Muscle of back (tissue), 13 donors: Measurements from ENCODE around the gene UTP18. TPM values are rescaled to one million over a fixed set of nuclear protein-coding genes. Genes with fewer than 3 reads are reported as not detected.
A peak's percentile ranks its signal among the peaks of the same experiment; 100 is the strongest.
"Not testable (repeated sequence)": the region's sequence is repeated elsewhere in the genome, so short reads cannot be mapped to it uniquely, and the experiment has no call there.

Source experiments
- DNase-seq, 3 donors: peaks; one replicate each; pipeline versions ENCODE4 v3.0.0 to v3.0.0-alpha.2; 2013
- long read RNA-seq, 9 donors: transcript quantifications; one replicate each; lab custom pipeline, GENCODE V29; 2026
- polyA plus RNA-seq, 10 donors: library from polyadenylated mRNA; unstranded; fragments of 120-200 nt; gene quantifications; one replicate each; pipeline ENCODE4 v1.2.1, GENCODE V29; 2013; ENCODE audit not compliant: insufficient read length in 10 of 10

UTP18 gene
- 10 to 100 TPM; 25.5 to 36.5 (median 32.9) TPM for polyA plus RNA-seq
- long read RNA-seq, donor 1, transcript UTP18-201 (14 exons, 1,894 nt): major isoform, 14 of 14 reads
- long read RNA-seq, donor 1, partial matches to known transcripts: 0 of 14 reads
- long read RNA-seq, donor 1, other reads (novel, unspliced or antisense): 0 of 14 reads
- long read RNA-seq, donor 2, transcript UTP18-201 (14 exons, 1,894 nt): major isoform, 5 of 6 reads
- long read RNA-seq, donor 2, partial matches to known transcripts: 0 of 6 reads
- long read RNA-seq, donor 2, other reads (novel, unspliced or antisense): 0 of 6 reads
- long read RNA-seq, donor 3: 0 reads
- long read RNA-seq, donor 4, transcript UTP18-201 (14 exons, 1,894 nt): major isoform, 5 of 5 reads
- long read RNA-seq, donor 4, partial matches to known transcripts: 0 of 5 reads
- long read RNA-seq, donor 4, other reads (novel, unspliced or antisense): 0 of 5 reads
- long read RNA-seq, donor 5, transcript UTP18-201 (14 exons, 1,894 nt): major isoform, 10 of 17 reads
- long read RNA-seq, donor 5, partial matches to known transcripts: 7 of 17 reads
- long read RNA-seq, donor 5, other reads (novel, unspliced or antisense): 0 of 17 reads
- long read RNA-seq, donor 6, transcript UTP18-201 (14 exons, 1,894 nt): major isoform, 6 of 11 reads
- long read RNA-seq, donor 6, partial matches to known transcripts: 5 of 11 reads
- long read RNA-seq, donor 6, other reads (novel, unspliced or antisense): 0 of 11 reads
- long read RNA-seq, donor 7, transcript UTP18-201 (14 exons, 1,894 nt): major isoform, 7 of 7 reads
- long read RNA-seq, donor 7, partial matches to known transcripts: 0 of 7 reads
- long read RNA-seq, donor 7, other reads (novel, unspliced or antisense): 0 of 7 reads
- long read RNA-seq, donor 8, partial matches to known transcripts: 0 of 4 reads
- long read RNA-seq, donor 8, other reads (novel, unspliced or antisense): 0 of 4 reads
- long read RNA-seq, donor 9: 0 reads

- peak; percentile 97 to 99 (median 98) for DNase-seq
Observed at GRCh38 chr17:51260237-51261023, at the start of gene UTP18. Gene UTP18, plus strand, starts transcription at chr17:51260546. Its CDS starts 39 bp downstream, at chr17:51260585.

GRCh38 chr17:51214920-51215319 is 45.4 kb upstream of the UTP18 start:
- no peak for DNase-seq

GRCh38 chr17:51217946-51218345 is 42.4 kb upstream of the UTP18 start:
- DNase-seq: no peak

GRCh38 chr17:51221322-51221721 is 39.0 kb upstream of the UTP18 start:
- no peak for DNase-seq

- no peak for DNase-seq
Observed at GRCh38 chr17:51224402-51225262, 35.7 kb upstream of the UTP18 start.

GRCh38 chr17:51225523-51225922 is 34.8 kb upstream of the UTP18 start:
- DNase-seq: not testable (repeated sequence)

GRCh38 chr17:51228161-51228560 is 32.2 kb upstream of the UTP18 start:
- DNase-seq: peak in 1 of 3 donors; percentile 5

DNA sequence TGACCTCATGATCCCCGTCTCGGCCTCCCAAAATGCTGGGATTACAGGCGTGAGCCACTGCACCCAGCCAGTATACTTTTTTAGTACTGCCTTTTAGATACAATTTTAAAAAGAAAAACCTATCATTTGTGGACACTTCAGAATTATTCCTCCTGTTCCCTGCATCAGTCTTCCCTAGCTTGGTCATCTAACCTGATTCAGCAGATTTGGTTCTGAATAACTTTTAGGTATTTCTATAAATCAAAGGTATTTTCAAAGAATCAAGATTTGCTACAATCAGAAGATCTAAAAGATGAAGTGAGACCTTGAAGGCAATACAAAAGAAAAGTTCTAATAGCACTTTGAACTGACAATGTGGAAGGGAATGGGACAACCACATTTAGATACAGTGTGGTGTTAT is 30.5 kb upstream of the UTP18 start:
- DNase-seq: no peak

DNA sequence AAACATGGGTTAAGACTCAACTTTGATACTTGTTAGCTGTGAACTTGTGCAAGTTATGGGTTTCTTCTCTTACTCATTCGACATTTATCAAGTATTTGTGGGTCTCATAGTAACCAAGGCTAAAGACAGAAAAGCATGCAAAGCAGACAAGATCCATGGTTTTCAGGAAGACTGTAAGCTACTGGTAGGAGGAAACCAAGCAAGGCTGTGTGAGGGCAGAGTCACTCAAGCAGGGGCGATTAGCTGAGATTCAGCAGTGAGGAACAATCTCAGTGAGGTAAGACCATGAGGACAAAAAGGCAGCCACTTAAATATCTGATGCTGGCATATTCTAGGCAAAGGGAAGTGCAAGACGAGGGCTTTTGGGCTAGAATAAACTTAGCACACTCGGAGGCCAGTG is 30.0 kb upstream of the UTP18 start:
- DNase-seq: no peak

GRCh38 chr17:51231999-51232398 is 28.3 kb upstream of the UTP18 start:
- DNase-seq: no peak

- no peak for DNase-seq
Observed at GRCh38 chr17:51234162-51234561, 26.2 kb upstream of the UTP18 start.

- DNase-seq: no peak
Observed at GRCh38 chr17:51238255-51238887, 22.0 kb upstream of the UTP18 start.

GRCh38 chr17:51240275-51240674 is 20.1 kb upstream of the UTP18 start:
- no peak for DNase-seq

GRCh38 chr17:51244041-51244440 is 16.3 kb upstream of the UTP18 start:
- DNase-seq: no peak

GRCh38 chr17:51245535-51245934 is 14.8 kb upstream of the UTP18 start:
- no peak for DNase-seq

DNA sequence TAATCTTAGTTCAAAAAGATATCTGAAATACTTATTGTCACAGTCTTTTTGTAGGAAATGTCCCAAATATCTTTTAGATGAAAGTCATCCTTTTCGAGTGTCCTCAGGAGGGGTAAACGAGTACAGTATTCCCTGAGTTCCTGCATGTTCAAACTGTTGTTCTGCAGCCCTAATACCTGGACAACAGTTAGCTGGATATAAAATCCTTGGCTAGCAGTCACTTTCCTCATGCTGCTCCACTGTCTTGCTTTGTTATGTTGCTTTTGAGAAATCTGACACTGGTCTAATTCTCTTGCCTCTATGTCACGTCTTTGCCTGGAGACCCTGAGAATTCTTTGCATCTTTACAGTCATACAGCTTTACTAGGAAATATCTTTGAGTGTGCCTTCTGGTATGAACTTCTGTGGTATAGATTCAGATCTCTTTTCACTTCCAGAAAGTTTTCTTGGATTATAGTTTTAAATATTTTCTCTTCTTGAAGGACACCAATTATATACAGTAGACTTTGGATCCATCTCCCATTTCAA is 10.0 kb upstream of the UTP18 start:
- no peak for DNase-seq

- no peak for DNase-seq
Observed at GRCh38 chr17:51251010-51251409, 9.3 kb upstream of the UTP18 start.

GRCh38 chr17:51255673-51256072 is 4.7 kb upstream of the UTP18 start:
- no peak for DNase-seq

- no peak for DNase-seq
Observed at GRCh38 chr17:51256101-51256500, 4.2 kb upstream of the UTP18 start.
